Ovary (tissue), 3 donors: ENCODE data around the gene NPTXR.

ENCODE experiments used
- CTCF ChIP-seq, 3 donors: fragments of 450-650 bp in 2 of 3; fragments of 200-600 bp in 1 of 3; IDR thresholded peaks; one replicate each; pipeline versions ENCODE4 v1.5.1 to v1.8.0; 2016 to 2022; ENCODE audit warnings: antibody characterized with exemption in 3 of 3, mild to moderate bottlenecking in 1 of 3
- EP300 ChIP-seq: sonication (generic); formaldehyde crosslinking; IDR thresholded peaks from one replicate; pipeline ENCODE4 v1.6.1; 2017; ENCODE audit warnings: antibody characterized with exemption
- donor health status: DM: no; HTN: no; CAD: no.

- TF ChIP-seq EP300 (no peak), CTCF (IDR thresholded peaks at IDR 0.05) (no peak)
Measured at GRCh38 chr22:38826386-38826785, 17.4 kb downstream of the NPTXR start.
